ENCODE data around the gene FKBP15.
"Not testable (repeated sequence)": the region's sequence is repeated elsewhere in the genome, so short reads cannot be mapped to it uniquely, and the experiment has no call there.

FKBP15 gene

DNA sequence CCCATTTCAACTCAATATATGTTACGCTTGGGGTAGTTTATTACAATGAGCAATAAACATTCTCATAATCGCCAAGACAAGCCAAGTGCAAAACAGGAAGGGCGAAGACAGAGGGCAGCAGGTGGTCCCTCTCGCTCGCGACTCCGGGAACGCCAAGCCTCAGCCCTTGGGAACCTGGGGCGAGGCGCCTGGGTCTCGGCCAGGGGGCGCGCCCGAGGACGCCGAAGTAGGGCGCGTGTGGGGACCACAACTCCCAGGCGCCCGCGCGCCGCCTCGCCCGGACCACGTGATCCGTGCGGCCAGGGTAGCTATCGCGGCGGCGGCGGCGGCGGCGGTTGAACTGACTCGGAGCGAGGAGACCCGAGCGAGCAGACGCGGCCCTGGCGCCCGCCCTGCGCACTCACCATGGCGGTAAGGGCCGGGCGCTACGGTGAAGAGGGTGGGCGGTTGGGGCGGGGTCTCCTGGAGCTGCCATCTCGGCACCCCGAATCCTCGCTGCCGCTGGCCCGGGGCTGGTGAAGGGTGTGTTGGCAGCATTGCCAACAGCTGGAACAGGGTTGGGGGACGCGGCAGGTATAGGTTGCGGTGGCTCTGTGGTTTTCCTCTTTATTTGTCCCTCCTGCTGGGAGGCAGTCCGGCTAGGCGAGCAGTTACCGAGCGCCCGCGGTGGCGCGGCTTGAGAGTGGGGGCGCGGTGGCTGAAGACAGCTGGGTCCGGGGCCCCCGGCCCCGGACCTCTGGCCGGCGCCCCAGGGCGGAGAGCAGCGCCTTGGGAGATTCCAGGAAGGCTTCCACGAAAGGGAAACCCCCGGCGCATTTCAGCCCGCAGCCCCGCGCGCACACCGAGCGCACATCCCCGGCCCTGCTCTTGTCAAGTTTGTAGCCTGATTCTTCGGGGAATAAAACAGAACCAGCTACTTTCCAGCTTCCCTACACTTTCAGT is 70.1 kb downstream of the FKBP15 start, which contains the start of gene SLC31A2:
SLC31A2 (plus strand) TSS at position 338 of the 942 bp plus-strand sequence; CDS start at position 406, 68 bp downstream.
- DNase-seq (ENCODE audit: low read depth, low spot score) = no peak

DNA sequence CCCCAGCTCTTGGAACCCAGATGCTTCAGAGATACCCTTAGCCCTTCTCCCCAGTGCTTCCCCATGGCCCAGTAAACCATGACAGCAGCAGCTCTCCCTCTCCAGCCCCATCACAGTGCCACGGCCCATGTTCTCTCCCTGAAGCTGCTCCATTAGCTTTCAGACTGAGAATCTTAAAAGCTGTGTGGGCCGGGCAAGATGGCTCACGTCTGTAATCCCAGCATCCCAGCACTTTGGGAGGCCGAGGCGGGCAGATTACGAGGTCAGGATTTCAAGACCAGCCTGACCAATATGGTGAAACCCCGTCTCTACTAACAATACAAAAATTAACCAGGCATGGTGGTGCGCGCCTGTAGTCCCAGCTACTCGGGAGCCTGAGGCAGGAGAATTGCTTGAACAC is 71.5 kb downstream of the FKBP15 start:
- DNase-seq (ENCODE audit: low read depth, low spot score) = not testable (repeated sequence)

GRCh38 chr9:113148781-113149510 is 72.1 kb downstream of the FKBP15 start:
- no peak for DNase-seq (ENCODE audit: low read depth, low spot score)

DNA sequence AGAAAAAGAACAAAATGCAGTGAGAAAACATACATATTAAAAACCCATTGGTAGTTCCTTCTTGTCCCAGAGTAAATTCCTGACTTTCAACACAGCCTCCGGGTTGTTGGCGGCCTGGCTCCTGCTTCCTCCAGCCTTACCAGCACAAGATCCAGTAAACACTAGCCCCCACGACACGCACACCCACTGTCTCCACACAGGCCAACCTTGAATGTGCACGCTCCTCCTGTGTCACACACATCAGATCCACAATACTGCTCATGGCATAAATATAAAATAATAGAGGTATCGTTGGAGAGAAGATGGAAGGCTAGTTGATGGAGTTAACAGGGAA is 72.7 kb downstream of the FKBP15 start:
- no peak for DNase-seq (ENCODE audit: low read depth, low spot score)

DNA sequence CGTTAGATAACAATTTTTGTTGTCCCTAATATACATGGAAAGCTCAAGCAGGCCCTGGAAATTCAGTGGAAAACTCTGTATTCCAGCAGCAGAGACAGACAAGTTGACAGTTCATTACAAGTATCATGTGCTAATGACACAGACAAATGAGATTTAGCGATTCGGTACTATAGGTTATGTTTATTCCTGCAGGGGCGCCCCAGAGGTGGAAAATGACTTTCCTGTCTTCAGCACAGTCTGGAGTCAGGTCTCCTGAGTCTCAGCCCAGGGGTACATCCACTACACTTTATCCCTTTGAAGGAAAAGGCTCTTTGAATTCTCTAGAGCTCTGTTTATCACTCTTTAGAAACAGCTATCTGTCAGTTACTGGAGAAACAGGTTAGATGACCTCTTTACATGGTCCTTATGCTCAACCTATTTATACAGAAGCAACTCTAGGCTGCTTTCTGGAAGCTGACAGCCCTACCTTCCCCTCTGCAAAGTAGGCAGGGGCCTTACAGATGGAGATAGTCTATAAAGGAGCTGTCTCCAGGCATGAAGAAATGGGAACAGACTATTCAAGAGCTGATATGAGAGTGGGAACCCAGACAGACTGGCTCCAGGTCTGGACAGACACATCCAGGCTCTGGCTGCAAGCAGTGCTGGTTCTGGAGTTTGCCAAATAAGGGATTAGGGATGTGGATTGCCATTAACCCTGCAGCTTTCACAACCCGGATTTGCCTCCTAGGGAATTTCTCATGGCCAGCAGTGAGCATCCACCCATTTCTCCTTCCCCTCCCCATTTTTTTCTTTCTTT is 77.4 kb downstream of the FKBP15 start:
- no peak for DNase-seq (ENCODE audit: low read depth, low spot score)

DNA sequence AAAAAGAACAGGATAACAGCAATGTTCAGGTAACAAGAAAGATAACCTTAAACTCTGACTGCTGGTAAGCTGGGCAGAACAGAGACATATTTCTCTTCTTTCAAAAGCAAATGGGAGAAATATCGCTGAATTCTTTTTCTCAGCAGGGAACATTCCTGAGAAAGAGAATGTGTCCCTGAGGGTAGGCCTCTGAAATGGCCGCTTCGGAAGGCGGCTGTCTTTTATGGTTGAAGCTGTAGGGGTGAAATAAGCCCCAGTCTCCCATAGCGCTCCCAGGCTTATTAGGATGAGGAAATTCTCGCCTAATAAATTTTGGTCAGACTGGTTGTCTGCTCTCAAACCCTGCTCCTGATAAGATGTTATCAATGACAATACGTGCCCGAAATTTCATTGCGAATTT is 80.2 kb downstream of the FKBP15 start:
- DNase-seq (ENCODE audit: low read depth, low spot score) = not testable (repeated sequence)

GRCh38 chr9:113139953-113140352 is 81.1 kb downstream of the FKBP15 start:
- DNase-seq (ENCODE audit: low read depth, low spot score) = no peak

- DNase-seq (ENCODE audit: low read depth, low spot score) = no peak
These were observed 81.8 kb downstream of the FKBP15 start for GRCh38 chr9:113139225-113139829.

- DNase-seq (ENCODE audit: low read depth, low spot score) = no peak
These were observed 82.3 kb downstream of the FKBP15 start for GRCh38 chr9:113138760-113139159.

DNA sequence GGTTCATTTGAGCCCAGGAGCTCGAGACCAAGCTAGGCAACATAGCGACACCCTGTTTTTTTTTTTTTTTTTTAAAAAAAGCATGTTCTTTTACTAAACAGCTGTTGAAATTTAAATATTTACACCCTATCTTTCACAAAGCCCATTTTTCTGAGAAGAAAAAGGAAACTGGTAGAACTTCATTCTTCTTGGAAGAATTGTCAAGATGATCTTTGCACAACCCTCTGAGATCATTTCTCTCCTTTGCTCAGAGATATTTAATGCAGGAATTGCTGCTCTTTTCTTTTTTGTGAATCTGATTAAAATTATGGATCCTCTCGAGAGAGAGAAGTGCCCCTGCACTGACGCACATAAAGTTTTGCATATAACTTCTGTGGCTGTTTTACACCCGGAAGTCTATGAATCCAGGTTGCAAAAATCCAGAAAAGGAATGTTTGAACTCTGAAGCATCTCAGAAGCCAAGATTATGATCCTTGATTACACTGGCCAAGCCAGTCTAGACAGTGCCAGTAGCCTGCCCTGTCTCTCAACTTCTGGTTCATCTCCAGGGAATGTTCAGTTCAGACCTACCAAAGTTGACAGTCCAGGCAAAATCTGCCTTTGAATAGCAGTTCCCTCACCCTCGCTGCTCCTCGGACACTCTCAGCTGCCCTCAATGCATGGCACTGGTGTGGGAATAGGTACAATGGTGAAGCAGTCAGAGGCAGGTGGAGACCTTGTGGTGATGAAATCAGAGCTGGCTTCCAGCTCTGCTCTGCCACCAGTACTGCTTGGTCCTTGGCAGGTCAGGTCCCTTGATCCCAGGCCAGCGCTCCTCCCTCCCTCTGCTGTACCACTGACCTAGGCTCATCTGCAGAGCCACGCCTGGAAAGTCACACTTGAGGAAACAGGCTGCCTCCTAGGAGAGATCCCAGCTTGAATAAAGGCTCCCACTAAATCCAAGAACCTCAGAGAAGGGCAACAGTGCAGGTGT is 83.6 kb downstream of the FKBP15 start:
- no peak for DNase-seq (ENCODE audit: low read depth, low spot score)

- no peak for DNase-seq (ENCODE audit: low read depth, low spot score)
These were observed 89.4 kb downstream of the FKBP15 start for GRCh38 chr9:113131689-113132151.

- no peak for DNase-seq (ENCODE audit: low read depth, low spot score)
These were observed 91.2 kb downstream of the FKBP15 start for GRCh38 chr9:113129884-113130283.

DNA sequence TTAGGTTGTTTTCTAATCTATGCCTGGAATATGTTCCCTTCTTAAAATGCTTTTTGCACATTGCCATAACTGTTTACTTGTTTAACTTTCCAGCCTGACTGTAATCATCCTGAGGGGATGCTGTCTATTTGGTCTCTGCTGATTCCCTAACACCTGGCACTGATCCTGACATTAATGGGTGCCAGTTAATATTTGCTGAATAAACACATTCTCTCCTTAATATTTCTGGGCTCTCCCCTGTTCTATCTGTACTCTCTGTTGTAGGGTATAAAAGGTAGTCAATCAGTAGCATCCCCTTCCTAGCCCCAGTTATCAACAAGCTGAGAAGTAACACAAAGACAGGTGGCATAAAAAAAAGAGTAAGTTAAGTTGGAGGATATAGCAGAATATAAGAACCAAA is 91.6 kb downstream of the FKBP15 start:
- no peak for DNase-seq (ENCODE audit: low read depth, low spot score)

DNA sequence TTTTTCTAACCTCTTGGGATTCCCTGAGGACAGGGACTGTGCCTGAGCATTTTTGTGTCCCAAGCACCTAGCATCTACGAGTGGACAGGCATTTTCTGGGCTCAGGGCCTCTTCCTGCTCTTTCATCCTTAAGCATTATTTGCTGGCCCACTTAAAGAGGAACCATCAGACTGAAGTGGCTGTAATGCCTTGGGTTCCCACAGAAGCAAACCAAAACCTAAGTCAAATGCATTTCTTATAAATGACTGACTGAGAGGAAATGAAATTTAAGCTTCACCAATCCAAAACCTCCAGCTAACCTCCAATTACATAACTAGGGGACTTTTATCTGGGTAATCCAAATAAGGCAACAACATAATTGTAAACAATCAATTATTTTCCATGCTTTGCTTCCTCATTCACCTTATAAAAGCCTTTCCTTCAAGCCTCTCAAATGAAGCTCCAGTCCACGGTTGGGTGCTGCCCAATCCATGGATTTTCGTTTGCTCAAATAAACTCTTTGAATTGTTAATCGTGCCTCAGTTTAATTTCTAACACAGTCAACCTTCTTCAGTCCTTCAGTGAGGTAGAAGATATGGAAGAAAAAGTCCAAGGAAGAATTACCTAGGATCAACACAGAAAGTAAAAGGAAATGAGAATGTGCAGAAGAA is 95.6 kb downstream of the FKBP15 start:
- DNase-seq (ENCODE audit: low read depth, low spot score) = no peak

GRCh38 chr9:113118829-113119228 is 102.2 kb downstream of the FKBP15 start:
- DNase-seq (ENCODE audit: low read depth, low spot score) = not testable (repeated sequence)
